Measurements from ENCODE around the gene C1orf210.

Gene C1orf210

DNA sequence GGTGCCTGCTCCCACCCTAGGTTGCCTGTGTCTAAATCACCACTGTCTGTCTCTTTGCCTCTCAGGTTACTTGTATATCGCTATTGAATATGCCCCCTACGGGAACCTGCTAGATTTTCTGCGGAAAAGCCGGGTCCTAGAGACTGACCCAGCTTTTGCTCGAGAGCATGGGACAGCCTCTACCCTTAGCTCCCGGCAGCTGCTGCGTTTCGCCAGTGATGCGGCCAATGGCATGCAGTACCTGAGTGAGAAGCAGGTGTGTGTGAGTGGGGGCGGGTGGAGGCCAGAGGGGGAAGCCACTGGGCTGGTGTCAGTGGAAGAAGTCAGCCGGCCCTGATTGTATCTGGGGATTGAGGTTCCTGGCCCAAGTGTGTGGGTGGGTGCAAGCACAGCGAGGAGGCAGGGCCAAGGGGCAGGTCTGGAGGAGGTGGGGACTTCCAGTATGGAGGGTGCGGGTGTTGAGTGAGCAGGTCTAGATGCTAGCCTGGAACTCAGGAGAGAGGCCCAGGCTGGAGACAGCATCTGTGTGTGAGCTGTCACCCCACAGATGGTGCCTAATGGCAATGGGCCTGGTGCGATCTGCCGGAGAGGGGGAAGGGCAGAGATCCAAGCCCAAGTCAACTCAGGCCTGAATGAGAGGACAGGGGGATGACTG is 32.6 kb upstream of the C1orf210 start:
- Histone ChIP-seq H3K27me3 (ENCODE audit: insufficient read depth, low read length, poor library complexity, severe bottlenecking) (no peaks in the 10 kb centered on the region), H3K79me2 (ENCODE audit: insufficient read depth, low read length) (no peaks in the 10 kb centered on the region), H2AFZ (ENCODE audit: low read length) (no peak overlapping the region), H3K4me3 (ENCODE audit: low read length, poor library complexity, severe bottlenecking) (no peak overlapping the region), H3F3A (ENCODE audit: low read depth) (no peaks in the 10 kb centered on the region), H3K9me3 (ENCODE audit: insufficient read depth, low read depth, low read length) (no peaks in the 10 kb centered on the region), H3K4me1 (ENCODE audit: insufficient read depth, low read length, poor library complexity, severe bottlenecking) (no peaks in the 10 kb centered on the region), H3K9ac (ENCODE audit: low read depth, low read length, poor library complexity, severe bottlenecking) (no peak overlapping the region), H4K20me1 (ENCODE audit: insufficient read depth, low read length, poor library complexity, severe bottlenecking) (no peaks in the 10 kb centered on the region), H3K9me2 (replicated peaks; ENCODE audit: low read depth, low read length) (no peaks in the 10 kb centered on the region), H3K36me3 (ENCODE audit: insufficient read depth, low read length) (no peaks in the 10 kb centered on the region), H3K4me2 (ENCODE audit: low read depth, low read length, poor library complexity, severe bottlenecking) (no peak overlapping the region)
- no peak for TF ChIP-seq EZH2phosphoT487 (IDR thresholded peaks at IDR 0.05; ENCODE audit: borderline replicate concordance)
- TF ChIP-seq, protein P1, sequence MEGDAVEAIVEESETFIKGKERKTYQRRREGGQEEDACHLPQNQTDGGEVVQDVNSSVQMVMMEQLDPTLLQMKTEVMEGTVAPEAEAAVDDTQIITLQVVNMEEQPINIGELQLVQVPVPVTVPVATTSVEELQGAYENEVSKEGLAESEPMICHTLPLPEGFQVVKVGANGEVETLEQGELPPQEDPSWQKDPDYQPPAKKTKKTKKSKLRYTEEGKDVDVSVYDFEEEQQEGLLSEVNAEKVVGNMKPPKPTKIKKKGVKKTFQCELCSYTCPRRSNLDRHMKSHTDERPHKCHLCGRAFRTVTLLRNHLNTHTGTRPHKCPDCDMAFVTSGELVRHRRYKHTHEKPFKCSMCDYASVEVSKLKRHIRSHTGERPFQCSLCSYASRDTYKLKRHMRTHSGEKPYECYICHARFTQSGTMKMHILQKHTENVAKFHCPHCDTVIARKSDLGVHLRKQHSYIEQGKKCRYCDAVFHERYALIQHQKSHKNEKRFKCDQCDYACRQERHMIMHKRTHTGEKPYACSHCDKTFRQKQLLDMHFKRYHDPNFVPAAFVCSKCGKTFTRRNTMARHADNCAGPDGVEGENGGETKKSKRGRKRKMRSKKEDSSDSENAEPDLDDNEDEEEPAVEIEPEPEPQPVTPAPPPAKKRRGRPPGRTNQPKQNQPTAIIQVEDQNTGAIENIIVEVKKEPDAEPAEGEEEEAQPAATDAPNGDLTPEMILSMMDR (conservative IDR thresholded peaks at IDR 0.05; ENCODE audit: low read length), result no peak

DNA sequence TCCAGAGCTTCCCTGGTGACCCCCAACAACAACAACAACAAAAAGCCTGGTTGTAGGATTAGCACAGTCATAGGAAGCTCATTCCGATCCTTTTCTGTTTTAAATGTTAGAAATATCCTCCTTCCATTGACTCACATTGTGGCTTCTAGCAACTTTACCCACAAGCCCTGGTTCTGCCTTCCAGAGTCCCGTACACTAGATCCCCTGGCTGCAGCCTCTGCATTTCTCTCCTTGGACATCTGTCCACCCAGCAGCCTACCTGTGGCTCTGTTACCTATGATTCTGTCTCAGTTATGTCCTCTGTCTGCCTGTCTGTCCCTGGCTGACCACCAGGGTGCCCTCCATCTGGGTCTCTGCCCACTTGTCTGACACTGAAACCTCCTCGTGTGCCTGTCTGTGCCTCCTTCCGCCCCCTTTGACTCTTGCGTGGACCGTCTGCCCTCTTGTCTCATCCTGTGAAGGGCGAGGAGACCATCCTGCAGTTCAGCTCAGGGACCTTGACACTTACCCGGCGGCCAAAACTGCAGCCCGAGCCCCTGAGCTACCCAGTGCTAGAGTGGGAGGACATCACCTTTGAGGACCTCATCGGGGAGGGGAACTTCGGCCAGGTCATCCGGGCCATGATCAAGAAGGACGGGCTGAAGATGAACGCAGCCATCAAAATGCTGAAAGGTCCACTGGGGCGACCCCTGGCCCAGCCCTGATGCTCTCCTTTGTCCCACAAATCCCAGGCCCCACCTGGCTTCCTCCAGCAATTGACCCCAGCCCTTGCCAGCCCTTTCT is 31.5 kb upstream of the C1orf210 start:
- H3K9ac ChIP-seq (ENCODE audit: low read depth, low read length, poor library complexity, severe bottlenecking), result no peak overlapping the region
- H3K9me2 ChIP-seq (replicated peaks; ENCODE audit: low read depth, low read length), result no peaks in the 10 kb centered on the region
- no peak overlapping the region for H3K4me3 ChIP-seq (ENCODE audit: low read length, poor library complexity, severe bottlenecking)
- H3K27me3 ChIP-seq (ENCODE audit: insufficient read depth, low read length, poor library complexity, severe bottlenecking), result no peaks in the 10 kb centered on the region
- no peaks in the 10 kb centered on the region for H3K79me2 ChIP-seq (ENCODE audit: insufficient read depth, low read length)
- H3K36me3 ChIP-seq (ENCODE audit: insufficient read depth, low read length), result no peaks in the 10 kb centered on the region
- no peak for TF ChIP-seq EZH2phosphoT487 (IDR thresholded peaks at IDR 0.05; ENCODE audit: borderline replicate concordance)
- TF ChIP-seq, protein P1 (conservative IDR thresholded peaks at IDR 0.05; ENCODE audit: low read length), result peak; percentile 39; the same call in 1 of the 2 replicates
- H3F3A ChIP-seq (ENCODE audit: low read depth), result no peaks in the 10 kb centered on the region
- H3K4me1 ChIP-seq (ENCODE audit: insufficient read depth, low read length, poor library complexity, severe bottlenecking), result no peaks in the 10 kb centered on the region
- no peaks in the 10 kb centered on the region for H3K9me3 ChIP-seq (ENCODE audit: insufficient read depth, low read depth, low read length)
- H3K4me2 ChIP-seq (ENCODE audit: low read depth, low read length, poor library complexity, severe bottlenecking), result no peak overlapping the region
- no peaks in the 10 kb centered on the region for H4K20me1 ChIP-seq (ENCODE audit: insufficient read depth, low read length, poor library complexity, severe bottlenecking)
- H2AFZ ChIP-seq (ENCODE audit: low read length), result no peak overlapping the region

DNA sequence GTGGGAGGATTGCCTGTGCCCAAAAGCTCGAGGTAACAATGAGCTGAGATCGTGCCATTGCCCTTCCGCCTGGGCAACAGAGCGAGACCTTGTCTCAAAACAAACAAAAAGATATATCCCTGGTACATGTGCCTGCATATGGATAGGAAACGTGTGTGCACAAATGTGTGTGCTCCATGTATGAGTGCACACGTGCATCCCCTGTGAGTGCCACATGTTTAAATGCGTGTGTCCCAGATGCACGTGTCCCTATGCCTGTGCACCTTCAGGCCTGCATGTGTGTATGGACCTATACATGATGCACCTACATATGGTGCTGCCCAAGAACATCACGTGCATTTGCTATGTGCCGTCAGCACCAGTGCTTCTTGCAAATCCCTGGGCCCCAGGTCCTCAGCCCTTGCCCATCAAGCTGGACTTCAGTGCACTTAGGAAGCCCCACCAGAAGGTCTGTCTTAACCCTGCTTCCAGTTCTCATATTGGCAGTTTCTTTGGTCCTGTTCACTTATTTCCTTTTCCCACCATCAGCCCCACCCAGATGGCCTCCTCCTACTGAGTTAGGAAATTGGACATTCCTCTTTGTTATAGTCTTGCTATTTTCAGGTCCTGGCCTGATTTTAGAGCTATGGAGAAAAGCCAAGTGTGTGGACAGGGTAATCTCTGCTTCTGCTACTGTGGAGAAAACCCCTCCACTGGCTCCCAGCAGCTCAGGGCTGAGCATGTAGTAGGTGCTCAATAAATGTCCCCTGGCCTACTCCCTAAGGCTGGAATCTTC is 30.8 kb upstream of the C1orf210 start:
- no peak for TF ChIP-seq EZH2phosphoT487 (IDR thresholded peaks at IDR 0.05; ENCODE audit: borderline replicate concordance)
- TF ChIP-seq, protein P1 (conservative IDR thresholded peaks at IDR 0.05; ENCODE audit: low read length), result no peak
- Histone ChIP-seq H3K9me3 (ENCODE audit: insufficient read depth, low read depth, low read length) (no peaks in the 10 kb centered on the region), H3K79me2 (ENCODE audit: insufficient read depth, low read length) (no peaks in the 10 kb centered on the region), H4K20me1 (ENCODE audit: insufficient read depth, low read length, poor library complexity, severe bottlenecking) (no peaks in the 10 kb centered on the region), H3F3A (ENCODE audit: low read depth) (no peaks in the 10 kb centered on the region), H3K9ac (ENCODE audit: low read depth, low read length, poor library complexity, severe bottlenecking) (no peak overlapping the region), H2AFZ (ENCODE audit: low read length) (no peak overlapping the region), H3K36me3 (ENCODE audit: insufficient read depth, low read length) (no peaks in the 10 kb centered on the region), H3K9me2 (replicated peaks; ENCODE audit: low read depth, low read length) (no peaks in the 10 kb centered on the region), H3K4me2 (ENCODE audit: low read depth, low read length, poor library complexity, severe bottlenecking) (no peak overlapping the region), H3K27me3 (ENCODE audit: insufficient read depth, low read length, poor library complexity, severe bottlenecking) (no peaks in the 10 kb centered on the region), H3K4me3 (ENCODE audit: low read length, poor library complexity, severe bottlenecking) (no peak overlapping the region), H3K4me1 (ENCODE audit: insufficient read depth, low read length, poor library complexity, severe bottlenecking) (no peaks in the 10 kb centered on the region)

Data from Loucy (cell line).